ENCODE results near the gene TMEM158. TPM values are rescaled to one million over a fixed set of nuclear protein-coding genes. Genes with fewer than 3 reads are reported as not detected.

The TMEM158 gene
- total RNA-seq, 4 donors from 2014 or later: 3.1 to 8.5 (median 5.3) TPM

- no peaks in the 10 kb centered on the region for H3K27me3 ChIP-seq
- no peaks in the 10 kb centered on the region for H3K4me1 ChIP-seq
- no peaks in the 10 kb centered on the region for H3K36me3 ChIP-seq
- no peak for TF ChIP-seq POLR2AphosphoS5 (IDR thresholded peaks at IDR 0.05)
- TF ChIP-seq EP300 (IDR thresholded peaks at IDR 0.05): no peak
- TF ChIP-seq POLR2A (IDR thresholded peaks at IDR 0.05): no peak
- TF ChIP-seq, protein P1, sequence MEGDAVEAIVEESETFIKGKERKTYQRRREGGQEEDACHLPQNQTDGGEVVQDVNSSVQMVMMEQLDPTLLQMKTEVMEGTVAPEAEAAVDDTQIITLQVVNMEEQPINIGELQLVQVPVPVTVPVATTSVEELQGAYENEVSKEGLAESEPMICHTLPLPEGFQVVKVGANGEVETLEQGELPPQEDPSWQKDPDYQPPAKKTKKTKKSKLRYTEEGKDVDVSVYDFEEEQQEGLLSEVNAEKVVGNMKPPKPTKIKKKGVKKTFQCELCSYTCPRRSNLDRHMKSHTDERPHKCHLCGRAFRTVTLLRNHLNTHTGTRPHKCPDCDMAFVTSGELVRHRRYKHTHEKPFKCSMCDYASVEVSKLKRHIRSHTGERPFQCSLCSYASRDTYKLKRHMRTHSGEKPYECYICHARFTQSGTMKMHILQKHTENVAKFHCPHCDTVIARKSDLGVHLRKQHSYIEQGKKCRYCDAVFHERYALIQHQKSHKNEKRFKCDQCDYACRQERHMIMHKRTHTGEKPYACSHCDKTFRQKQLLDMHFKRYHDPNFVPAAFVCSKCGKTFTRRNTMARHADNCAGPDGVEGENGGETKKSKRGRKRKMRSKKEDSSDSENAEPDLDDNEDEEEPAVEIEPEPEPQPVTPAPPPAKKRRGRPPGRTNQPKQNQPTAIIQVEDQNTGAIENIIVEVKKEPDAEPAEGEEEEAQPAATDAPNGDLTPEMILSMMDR (IDR thresholded peaks at IDR 0.05): no peak
- peaks cover 0 to 9% (median 0%) of the 10 kb centered on the region in 3 donors for H3K9me3 ChIP-seq
- no peak overlapping the region for H3K4me3 ChIP-seq
- ATAC-seq: no peak
- 69 to 76% methylated on average over 4 to 5 of the region's 6 CpGs for WGBS, 2 donors (ENCODE audit: low coverage in 1 of 2)
- H3K27ac ChIP-seq: no peak overlapping the region
Measured at GRCh38 chr3:45272032-45272810, 46.1 kb upstream of the TMEM158 start.

- Histone ChIP-seq H3K36me3 (no peaks in the 10 kb centered on the region), H3K4me1 (no peaks in the 10 kb centered on the region), H3K4me3 (no peak overlapping the region), H3K27me3 (no peaks in the 10 kb centered on the region), H3K27ac (no peak overlapping the region), H3K9me3 (no peaks in the 10 kb centered on the region)
- TF ChIP-seq, protein P1 (IDR thresholded peaks at IDR 0.05): no peak
- no peak for TF ChIP-seq POLR2AphosphoS5 (IDR thresholded peaks at IDR 0.05)
- TF ChIP-seq POLR2A (IDR thresholded peaks at IDR 0.05): no peak
- no peak for TF ChIP-seq EP300 (IDR thresholded peaks at IDR 0.05)
- WGBS, 2 donors (ENCODE audit: low coverage in 1 of 2): 67 to 83% methylated on average over 1 to 2 of the region's 2 CpGs
- no peak for ATAC-seq
Measured at GRCh38 chr3:45269952-45270351, 43.9 kb upstream of the TMEM158 start.

DNA sequence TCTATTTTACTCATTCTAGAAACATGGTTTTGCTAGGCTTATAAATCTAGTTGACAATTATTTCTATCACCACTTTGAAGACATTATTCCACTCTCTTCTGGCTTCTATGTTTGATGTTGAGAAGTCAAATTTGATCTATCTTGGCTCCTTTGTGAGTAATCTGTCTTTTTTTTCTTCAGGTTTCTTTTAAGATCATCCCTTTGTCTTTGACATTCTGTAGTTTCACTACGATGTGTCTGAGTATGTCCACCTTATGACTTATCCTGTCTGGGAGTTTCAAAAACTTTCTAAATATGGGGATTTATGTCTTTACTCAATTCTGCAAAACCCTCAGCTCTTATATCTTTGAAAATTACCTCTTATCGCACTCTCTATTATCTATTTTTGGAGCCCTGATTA is 41.0 kb upstream of the TMEM158 start:
- H3K27ac ChIP-seq: no peak overlapping the region
- no peak for ATAC-seq
- no peaks in the 10 kb centered on the region for H3K4me1 ChIP-seq
- WGBS, 2 donors (ENCODE audit: low coverage in 1 of 2): 85% methylated on average over 2 of the region's 2 CpGs; no CpG with 5 or more reads in 1 of the 2 donors
- no peaks in the 10 kb centered on the region for H3K36me3 ChIP-seq
- H3K27me3 ChIP-seq: no peaks in the 10 kb centered on the region
- no peak for TF ChIP-seq EP300 (IDR thresholded peaks at IDR 0.05)
- TF ChIP-seq, protein P1 (IDR thresholded peaks at IDR 0.05): no peak
- TF ChIP-seq POLR2A (IDR thresholded peaks at IDR 0.05): no peak
- no peak for TF ChIP-seq POLR2AphosphoS5 (IDR thresholded peaks at IDR 0.05)
- no peaks in the 10 kb centered on the region for H3K9me3 ChIP-seq
- H3K4me3 ChIP-seq: no peak overlapping the region

DNA sequence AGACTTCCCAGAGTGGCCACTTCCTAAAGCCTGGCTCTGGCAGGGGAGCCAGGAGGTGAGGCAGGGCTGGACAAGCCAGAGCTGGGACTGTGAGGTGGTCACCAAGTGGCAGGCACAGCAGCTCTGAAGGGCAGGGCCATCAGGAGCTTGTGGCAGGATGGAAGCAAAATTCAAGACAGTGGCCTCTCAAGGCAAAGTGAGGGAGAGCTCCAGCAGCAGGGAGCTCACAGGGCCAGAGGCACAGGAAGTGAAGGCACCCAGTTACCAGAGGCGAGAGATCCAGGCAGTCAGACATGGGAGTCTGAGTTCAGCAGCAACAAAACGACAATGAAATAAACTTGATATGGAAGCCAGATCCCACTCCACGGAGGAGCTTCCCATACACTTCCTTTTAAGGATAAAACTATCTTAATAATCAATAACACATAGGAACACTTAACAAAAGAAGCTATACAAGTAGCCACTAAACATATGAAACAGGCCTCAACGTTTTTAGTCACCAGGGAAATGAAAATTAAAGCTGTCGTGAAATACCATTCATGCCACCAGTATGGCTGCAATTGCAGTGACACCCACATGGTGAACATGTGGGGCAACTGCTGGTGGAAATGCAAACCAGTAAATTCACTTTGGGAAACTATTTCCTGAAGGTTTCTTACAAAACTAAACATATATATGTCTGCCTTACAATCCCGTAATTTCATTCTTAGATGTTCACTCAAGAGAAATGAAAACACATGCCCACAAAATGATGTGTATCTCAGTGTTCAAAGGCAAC is 35.4 kb upstream of the TMEM158 start:
- no peak overlapping the region for H3K4me3 ChIP-seq
- H3K9me3 ChIP-seq: no peaks in the 10 kb centered on the region
- no peaks in the 10 kb centered on the region for H3K27me3 ChIP-seq
- H3K36me3 ChIP-seq: no peaks in the 10 kb centered on the region
- no peak overlapping the region for H3K27ac ChIP-seq
- TF ChIP-seq, protein P1 (IDR thresholded peaks at IDR 0.05): no peak
- no peak for TF ChIP-seq EP300 (IDR thresholded peaks at IDR 0.05)
- TF ChIP-seq POLR2A (IDR thresholded peaks at IDR 0.05): no peak
- no peak for TF ChIP-seq POLR2AphosphoS5 (IDR thresholded peaks at IDR 0.05)
- H3K4me1 ChIP-seq: no peaks in the 10 kb centered on the region
- ATAC-seq: no peak
- WGBS, 2 donors (ENCODE audit: low coverage in 1 of 2): 48 to 53% methylated on average over 6 of the region's 6 CpGs
